ENCODE measurements around the gene MYO1G. TPM values are rescaled to one million over a fixed set of nuclear protein-coding genes. Genes with fewer than 3 reads are reported as not detected.

Gene MYO1G
- total RNA-seq, 2 experiments from 2014 or later, result 399 to 403 TPM

- DNase-seq (no peak), ATAC-seq (no peak)
- Mint-ChIP-seq H3K9me3 (no peaks in the 10 kb centered on the region), H3K27ac (peak overlapping the region; percentile 0), H3K4me1 (ENCODE audit: low read depth) (peaks cover 33% of the 10 kb centered on the region), H3K36me3 (ENCODE audit: low read depth) (peaks cover 15% of the 10 kb centered on the region), H3K27me3 (no peaks in the 10 kb centered on the region), H3K4me3 (no peak overlapping the region)
- POLR2A ChIA-PET, result interaction anchor here (0.6 to 10.6 kb wide), 8 partner anchors 9 to 122 kb away, joined by 3 to 130 read pairs (median 6); partner anchors contain the start of genes MYO1G and TBRG4
- TF ChIP-seq CTCF (IDR thresholded peaks at IDR 0.05), result no peak
- intact Hi-C loops (cut with micrococcal nuclease), result no loop called here
- CTCF ChIA-PET, result interaction anchor here (0.6 to 2.1 kb wide), 3 partner anchors 8 to 11 kb away, joined by 3 to 10 read pairs (median 3); no protein-coding TSS in a partner anchor
Measured at GRCh38 chr7:44990109-44991023, 11.6 kb upstream of the MYO1G start.

GRCh38 chr7:44989132-44989531, 10.3 kb upstream of the MYO1G start:
- H3K27me3 Mint-ChIP-seq, result no peaks in the 10 kb centered on the region
- no peak for DNase-seq
- ChIA-PET CTCF (interaction anchor here (0.8 to 2.1 kb wide), 3 partner anchors 8 to 16 kb away, joined by 3 to 10 read pairs (median 3); no protein-coding TSS in a partner anchor), POLR2A (interaction anchor here (1.2 to 10.6 kb wide), 5 partner anchors 8 to 115 kb away, joined by 3 to 130 read pairs (median 9); partner anchors contain the start of genes CCM2 and MYO1G)
- no peak for ATAC-seq
- no peak overlapping the region for H3K4me3 Mint-ChIP-seq
- peaks cover 28% of the 10 kb centered on the region for H3K36me3 Mint-ChIP-seq (ENCODE audit: low read depth)
- intact Hi-C loops (cut with micrococcal nuclease), result loop anchor here (10.0 kb wide), 1 partner anchor 134 kb away; no protein-coding TSS in a partner anchor
- no peaks in the 10 kb centered on the region for H3K9me3 Mint-ChIP-seq
- TF ChIP-seq CTCF (IDR thresholded peaks at IDR 0.05), result no peak
- H3K4me1 Mint-ChIP-seq (ENCODE audit: low read depth), result peaks cover 27% of the 10 kb centered on the region
- H3K27ac Mint-ChIP-seq, result no peak overlapping the region

GRCh38 chr7:44988701-44989100, 9.9 kb upstream of the MYO1G start:
- CTCF ChIA-PET, result interaction anchor here (1.7 to 2.1 kb wide), 2 partner anchors 10 to 16 kb away, joined by 3 to 10 read pairs; no protein-coding TSS in a partner anchor
- POLR2A ChIA-PET, result interaction anchor here (1.2 to 10.6 kb wide), 5 partner anchors 8 to 116 kb away, joined by 3 to 130 read pairs (median 9); partner anchors contain the start of genes CCM2 and MYO1G
- H3K27ac Mint-ChIP-seq, result no peak overlapping the region
- no peak overlapping the region for H3K4me3 Mint-ChIP-seq
- no peak for DNase-seq
- no peak for TF ChIP-seq CTCF (IDR thresholded peaks at IDR 0.05)
- no peaks in the 10 kb centered on the region for H3K27me3 Mint-ChIP-seq
- no peaks in the 10 kb centered on the region for H3K9me3 Mint-ChIP-seq
- H3K36me3 Mint-ChIP-seq (ENCODE audit: low read depth), result peaks cover 32% of the 10 kb centered on the region
- no peak for ATAC-seq
- intact Hi-C loops (cut with micrococcal nuclease), result loop anchor here (10.0 kb wide), 1 partner anchor 134 kb away; no protein-coding TSS in a partner anchor
- peaks cover 30% of the 10 kb centered on the region for H3K4me1 Mint-ChIP-seq (ENCODE audit: low read depth)

- DNase-seq (no peak), ATAC-seq (no peak)
- H3K9me3 Mint-ChIP-seq, result no peaks in the 10 kb centered on the region
- peaks cover 39% of the 10 kb centered on the region for H3K36me3 Mint-ChIP-seq (ENCODE audit: low read depth)
- no peak for TF ChIP-seq CTCF (IDR thresholded peaks at IDR 0.05)
- no peaks in the 10 kb centered on the region for H3K27me3 Mint-ChIP-seq
- intact Hi-C loops (cut with micrococcal nuclease), result loop anchor here (10.0 kb wide), 1 partner anchor 133 kb away; no protein-coding TSS in a partner anchor
- POLR2A ChIA-PET, result interaction anchor here (0.6 to 13.1 kb wide), 8 partner anchors 7 to 140 kb away, joined by 3 to 328 read pairs (median 4); partner anchors contain the start of genes CCM2, H2AZ2, MYO1G and TBRG4
- peaks cover 37% of the 10 kb centered on the region for H3K4me1 Mint-ChIP-seq (ENCODE audit: low read depth)
- peak overlapping the region; percentile 100 for H3K27ac Mint-ChIP-seq
- CTCF ChIA-PET, result interaction anchor here (1.1 to 1.7 kb wide), 2 partner anchors 8 to 15 kb away, joined by 3 read pairs; no protein-coding TSS in a partner anchor
- peak overlapping the region; percentile 100 for H3K4me3 Mint-ChIP-seq
Measured at GRCh38 chr7:44987996-44988395, 9.2 kb upstream of the MYO1G start.
